ENCODE data around the gene NEU1. TPM values are rescaled to one million over a fixed set of nuclear protein-coding genes. Genes with fewer than 3 reads are reported as not detected.
A peak's percentile ranks its signal among the peaks of the same experiment; 100 is the strongest.
"Not testable (repeated sequence)": the region's sequence is repeated elsewhere in the genome, so short reads cannot be mapped to it uniquely, and the experiment has no call there.

NEU1 gene
- polyA plus RNA-seq (ENCODE audit: insufficient read depth in 1 of 5, insufficient read length in 5 of 5, low replicate concordance in 1 of 5) = 10 to 100 TPM; 22.3 to 31.1 (median 29.1) TPM
- long read RNA-seq, donor 1, transcript NEU1-206 (6 exons, 2,045 nt) = major isoform, 20 of 20 reads
- long read RNA-seq, donor 1, partial matches to known transcripts = 0 of 20 reads
- long read RNA-seq, donor 1, other reads (novel, unspliced or antisense) = 0 of 20 reads
- long read RNA-seq, donor 2, transcript NEU1-206 (6 exons, 2,045 nt) = major isoform, 8 of 16 reads
- long read RNA-seq, donor 2, partial matches to known transcripts = 6 of 16 reads
- long read RNA-seq, donor 2, other reads (novel, unspliced or antisense) = 0 of 16 reads
- long read RNA-seq, donor 3, transcript NEU1-206 (6 exons, 2,045 nt) = major isoform, 8 of 8 reads
- long read RNA-seq, donor 3, partial matches to known transcripts = 0 of 8 reads
- long read RNA-seq, donor 3, other reads (novel, unspliced or antisense) = 0 of 8 reads
- long read RNA-seq, donor 4, transcript NEU1-206 (6 exons, 2,045 nt) = major isoform, 7 of 7 reads
- long read RNA-seq, donor 4, partial matches to known transcripts = 0 of 7 reads
- long read RNA-seq, donor 4, other reads (novel, unspliced or antisense) = 0 of 7 reads
- long read RNA-seq, donor 5, full-length matches to known transcripts = 16 of 31 reads
- long read RNA-seq, donor 5, partial matches to known transcripts = 15 of 31 reads
- long read RNA-seq, donor 5, other reads (novel, unspliced or antisense) = 0 of 31 reads
- long read RNA-seq, donor 6, transcript NEU1-206 (6 exons, 2,045 nt) = major isoform, 11 of 14 reads
- long read RNA-seq, donor 6, partial matches to known transcripts = 0 of 14 reads
- long read RNA-seq, donor 6, other reads (novel, unspliced or antisense) = 0 of 14 reads
- long read RNA-seq, donor 7, transcript NEU1-206 (6 exons, 2,045 nt) = major isoform, 15 of 16 reads
- long read RNA-seq, donor 7, partial matches to known transcripts = 0 of 16 reads
- long read RNA-seq, donor 7, other reads (novel, unspliced or antisense) = 0 of 16 reads
- long read RNA-seq, donor 8, partial matches to known transcripts = 0 of 3 reads
- long read RNA-seq, donor 8, other reads (novel, unspliced or antisense) = 0 of 3 reads

GRCh38 chr6:31862344-31863235 lies at the start of gene NEU1:
Gene NEU1 (minus strand): TSS chr6:31862821. CDS start chr6:31862776, 45 bp downstream.
- peak; percentile 99 to 100 for DNase-seq

- DNase-seq = no peak
These were observed 49.4 kb upstream of the NEU1 start for GRCh38 chr6:31911826-31912585.

GRCh38 chr6:31909298-31909697 lies 46.7 kb upstream of the NEU1 start:
- DNase-seq = not testable (repeated sequence)

- DNase-seq = no peak
These were observed 46.2 kb upstream of the NEU1 start for GRCh38 chr6:31908791-31909190.

- not testable (repeated sequence) for DNase-seq
These were observed 45.6 kb upstream of the NEU1 start for GRCh38 chr6:31908255-31908654.

GRCh38 chr6:31907158-31907813 lies 44.7 kb upstream of the NEU1 start:
- peak; percentile 38 to 41 for DNase-seq

GRCh38 chr6:31906727-31907126 lies 44.1 kb upstream of the NEU1 start:
- DNase-seq = not testable (repeated sequence)

GRCh38 chr6:31906122-31906521 lies 43.5 kb upstream of the NEU1 start:
- DNase-seq = no peak

- no peak for DNase-seq
These were observed 42.4 kb upstream of the NEU1 start for GRCh38 chr6:31905041-31905440.

- no peak for DNase-seq
These were observed 41.3 kb upstream of the NEU1 start for GRCh38 chr6:31903957-31904356.

GRCh38 chr6:31901953-31902643 lies 39.5 kb upstream of the NEU1 start, which contains the start of gene ZBTB12:
Gene ZBTB12 (minus strand): TSS chr6:31902086. CDS start chr6:31901305, 781 bp downstream.
- DNase-seq = peak; percentile 98

- peak in 1 of 2 donors; percentile 38 for DNase-seq
These were observed 38.9 kb upstream of the NEU1 start for GRCh38 chr6:31901415-31901952.

- DNase-seq = no peak
These were observed 38.3 kb upstream of the NEU1 start for GRCh38 chr6:31900917-31901414.

- DNase-seq = no peak
These were observed 37.5 kb upstream of the NEU1 start for GRCh38 chr6:31899882-31900722.

- no peak for DNase-seq
These were observed 36.6 kb upstream of the NEU1 start for GRCh38 chr6:31899215-31899614.

- DNase-seq = peak in 1 of 2 donors; percentile 24
These were observed 35.9 kb upstream of the NEU1 start for GRCh38 chr6:31898383-31899011.
